NOMO-1 treated with dmso at 0.1 percent for 144 hours (cell line): ENCODE measurements around the gene TGFB1.
"Not testable (repeated sequence)": the region's sequence is repeated elsewhere in the genome, so short reads cannot be mapped to it uniquely, and the experiment has no call there.

Experiments used
- DNase-seq: peaks from one replicate; lab custom pipeline; 2025; ENCODE audit not compliant: unreplicated experiment; lab: John Stamatoyannopoulos, UW

The TGFB1 gene

GRCh38 chr19:41346916-41347315, 6.8 kb downstream of the TGFB1 start:
- DNase-seq: not testable (repeated sequence)

GRCh38 chr19:41344162-41344561, 9.6 kb downstream of the TGFB1 start:
- no peak for DNase-seq

- no peak for DNase-seq
These were observed 11.8 kb downstream of the TGFB1 start for GRCh38 chr19:41341669-41342490.

GRCh38 chr19:41339936-41340335, 13.8 kb downstream of the TGFB1 start:
- no peak for DNase-seq

GRCh38 chr19:41335467-41335866, 18.3 kb downstream of the TGFB1 start:
- no peak for DNase-seq

- peak; percentile 26 for DNase-seq
These were observed 18.9 kb downstream of the TGFB1 start for GRCh38 chr19:41334793-41335192.

GRCh38 chr19:41332468-41332867, 21.3 kb downstream of the TGFB1 start:
- DNase-seq: no peak

- no peak for DNase-seq
These were observed 21.7 kb downstream of the TGFB1 start for GRCh38 chr19:41332000-41332399.

GRCh38 chr19:41330946-41331678, 22.6 kb downstream of the TGFB1 start:
- no peak for DNase-seq

GRCh38 chr19:41330481-41330880, 23.2 kb downstream of the TGFB1 start:
- DNase-seq: no peak

- peak; percentile 89 for DNase-seq
These were observed 24.9 kb downstream of the TGFB1 start for GRCh38 chr19:41328842-41329225.

GRCh38 chr19:41328157-41328841, 25.4 kb downstream of the TGFB1 start:
- DNase-seq: no peak

- DNase-seq: peak; percentile 80
These were observed 26.1 kb downstream of the TGFB1 start for GRCh38 chr19:41327576-41328156.

GRCh38 chr19:41327076-41327575, 26.6 kb downstream of the TGFB1 start:
- DNase-seq: no peak

- no peak for DNase-seq
These were observed 27.6 kb downstream of the TGFB1 start for GRCh38 chr19:41325947-41326706.

- DNase-seq: no peak
These were observed 28.1 kb downstream of the TGFB1 start for GRCh38 chr19:41325640-41325946.

GRCh38 chr19:41324921-41325639, 28.6 kb downstream of the TGFB1 start:
- no peak for DNase-seq

GRCh38 chr19:41324231-41324702, 29.5 kb downstream of the TGFB1 start:
- DNase-seq: no peak

GRCh38 chr19:41323430-41324125, 30.1 kb downstream of the TGFB1 start:
- no peak for DNase-seq
